HG03039 (cell line): Measurements from ENCODE around the gene ATP13A5.
A peak's percentile ranks its signal among the peaks of the same experiment; 100 is the strongest.

Experiments
- ATAC-seq: cut with Tn5 transposase; IDR thresholded peaks from one replicate; pipeline ENCODE4 v1.9.1; 2021; ENCODE audit warnings: mild to moderate bottlenecking, moderate library complexity; ENCODE audit not compliant: unreplicated experiment

Gene ATP13A5

GRCh38 chr3:193378706-193379105 is at the start of gene ATP13A5:
Gene ATP13A5 (minus strand): TSS chr3:193378753. CDS start chr3:193378725, 28 bp downstream.
- ATAC-seq, result no peak

DNA sequence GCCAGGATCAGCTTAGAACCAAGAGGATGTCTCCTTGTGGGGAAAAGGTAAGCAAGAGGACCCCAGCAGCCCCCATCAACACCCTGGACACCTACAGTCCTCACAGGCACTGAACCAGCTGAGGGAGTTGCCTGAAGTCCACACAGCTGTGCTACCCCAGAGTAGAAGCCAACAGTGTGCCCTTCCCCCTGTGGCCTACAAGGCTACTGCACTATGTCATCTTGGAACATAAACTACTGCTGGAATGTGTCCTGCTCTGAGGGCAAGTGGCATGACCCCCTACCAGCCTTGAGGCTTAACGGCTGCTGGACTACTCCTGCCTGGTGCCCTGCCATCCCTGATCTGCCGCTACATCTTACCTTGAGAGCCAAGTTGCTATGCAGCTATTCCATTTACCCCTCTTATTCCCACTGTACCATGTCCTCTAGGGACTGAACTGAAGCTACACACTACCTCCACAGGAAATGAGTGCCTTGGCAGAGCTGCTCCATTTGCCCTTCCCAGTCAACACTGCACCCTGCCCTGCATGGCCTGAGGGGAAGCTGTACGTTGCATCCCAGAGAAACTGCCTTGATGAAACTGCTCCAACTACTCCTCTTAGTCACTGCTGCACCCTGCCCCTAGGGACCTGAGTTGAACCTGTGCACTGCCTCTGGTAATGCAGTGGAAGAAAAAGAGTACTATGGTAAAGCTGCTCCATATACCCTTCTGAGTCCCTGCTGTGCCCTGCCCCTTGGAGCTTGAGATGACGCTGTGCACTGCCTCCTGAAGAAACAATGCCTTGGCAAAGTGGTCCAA is 40.2 kb upstream of the ATP13A5 start:
- ATAC-seq, result no peak

- no peak for ATAC-seq
Observed at GRCh38 chr3:193416629-193417028, 38.1 kb upstream of the ATP13A5 start.

DNA sequence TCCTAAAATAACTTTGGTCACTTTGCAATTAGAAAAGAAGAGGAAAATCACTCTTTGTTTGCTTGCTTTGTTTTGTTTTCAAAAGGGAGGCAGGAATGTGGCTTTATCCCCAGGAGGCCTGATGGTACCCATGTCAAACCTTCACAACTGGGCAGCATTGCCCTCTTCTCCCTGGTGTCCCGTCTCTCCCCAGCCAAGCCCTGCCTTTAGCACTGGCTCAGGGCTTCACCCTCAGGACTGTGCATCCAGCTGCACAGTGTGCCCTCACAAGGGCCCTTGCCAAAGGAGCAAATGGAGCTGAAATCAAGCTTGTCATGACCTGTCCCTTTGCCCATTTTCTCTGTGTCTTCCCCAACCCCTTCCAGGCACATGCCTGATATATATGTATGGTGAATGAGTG is 29.1 kb upstream of the ATP13A5 start:
- no peak for ATAC-seq

- no peak for ATAC-seq
Observed at GRCh38 chr3:193407112-193407511, 28.6 kb upstream of the ATP13A5 start.

- no peak for ATAC-seq
Observed at GRCh38 chr3:193403307-193403706, 24.8 kb upstream of the ATP13A5 start.

GRCh38 chr3:193400304-193400703 is 21.8 kb upstream of the ATP13A5 start:
- no peak for ATAC-seq

DNA sequence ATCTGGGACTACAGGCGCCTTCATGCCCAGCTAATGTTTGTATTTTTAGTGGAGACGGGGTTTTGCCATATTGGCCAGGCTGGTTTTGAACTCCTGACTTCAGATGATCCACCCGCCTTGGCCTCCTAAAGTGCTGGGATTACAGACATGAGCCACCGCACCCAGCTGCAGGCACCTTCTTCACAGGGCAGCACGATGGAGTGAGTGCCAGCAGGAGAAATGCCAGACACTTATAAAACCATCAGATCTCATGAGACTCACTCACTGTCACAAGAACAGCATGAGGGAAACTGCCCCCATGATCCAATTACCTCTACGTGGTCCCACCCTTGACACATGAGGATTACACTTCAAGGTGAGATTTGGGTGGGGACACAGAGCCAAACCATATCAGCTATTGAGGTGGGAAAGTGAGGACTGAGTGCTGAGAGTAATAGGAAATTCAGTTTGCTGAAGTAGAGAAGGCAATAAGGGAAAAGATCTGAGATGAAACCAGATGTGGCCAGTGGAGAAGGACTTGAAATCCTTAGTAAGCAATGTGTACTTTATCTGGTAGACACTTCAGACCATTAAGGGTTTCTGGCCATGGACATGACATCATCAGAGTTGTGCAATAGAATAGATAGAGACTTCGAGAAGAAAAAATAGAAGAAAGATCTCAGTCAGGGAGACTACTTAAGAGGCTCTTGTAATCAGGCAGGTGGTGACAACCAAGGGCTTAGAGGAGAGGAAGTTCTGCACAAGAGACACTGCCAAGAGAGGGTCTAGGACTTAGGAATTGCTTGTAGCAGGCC is 18.1 kb upstream of the ATP13A5 start:
- ATAC-seq, result no peak

GRCh38 chr3:193391902-193392301 is 13.3 kb upstream of the ATP13A5 start:
- no peak for ATAC-seq

- ATAC-seq, result no peak
Observed at GRCh38 chr3:193389335-193389734, 10.8 kb upstream of the ATP13A5 start.

- no peak for ATAC-seq
Observed at GRCh38 chr3:193388361-193388760, 9.8 kb upstream of the ATP13A5 start.

DNA sequence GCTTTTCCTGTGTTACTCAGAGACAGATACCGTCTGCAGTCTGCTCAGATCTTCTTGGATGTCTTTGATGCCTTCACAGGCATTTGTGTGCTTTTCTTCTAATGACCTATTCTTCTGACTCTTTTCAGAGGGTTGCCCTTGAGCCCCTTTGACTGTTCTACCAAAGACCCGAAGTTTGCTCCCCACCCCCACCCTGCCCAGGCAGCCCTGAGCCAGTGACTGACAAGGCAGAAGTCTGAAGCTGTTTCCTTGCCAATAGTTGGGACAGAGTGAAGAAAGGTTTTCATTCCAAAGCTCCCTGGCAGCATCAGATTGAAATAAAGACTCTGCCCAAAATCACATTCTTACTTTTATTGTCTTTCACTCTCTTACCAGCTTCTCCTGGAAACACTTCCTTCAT is 9.0 kb upstream of the ATP13A5 start:
- ATAC-seq, result no peak

DNA sequence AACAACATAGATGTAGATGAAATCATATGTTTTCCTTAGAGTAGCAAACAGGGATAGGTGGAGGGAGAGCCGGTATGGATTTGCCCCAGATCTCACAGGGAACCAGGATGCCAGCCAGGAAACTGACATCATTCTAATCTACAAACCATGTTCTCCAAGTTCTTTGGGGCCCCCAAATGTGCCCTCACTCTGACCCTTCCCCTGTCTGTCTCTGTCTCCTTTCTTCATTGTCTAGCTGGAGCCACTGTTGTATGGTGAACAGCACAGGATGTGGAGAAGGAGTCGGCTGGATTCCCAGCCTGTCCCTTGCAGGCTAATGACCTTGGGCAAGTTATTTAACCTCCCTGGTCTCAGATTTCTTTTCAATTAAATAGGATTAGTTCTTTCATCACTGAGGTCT is 962 bp downstream of the ATP13A5 start:
- no peak for ATAC-seq

DNA sequence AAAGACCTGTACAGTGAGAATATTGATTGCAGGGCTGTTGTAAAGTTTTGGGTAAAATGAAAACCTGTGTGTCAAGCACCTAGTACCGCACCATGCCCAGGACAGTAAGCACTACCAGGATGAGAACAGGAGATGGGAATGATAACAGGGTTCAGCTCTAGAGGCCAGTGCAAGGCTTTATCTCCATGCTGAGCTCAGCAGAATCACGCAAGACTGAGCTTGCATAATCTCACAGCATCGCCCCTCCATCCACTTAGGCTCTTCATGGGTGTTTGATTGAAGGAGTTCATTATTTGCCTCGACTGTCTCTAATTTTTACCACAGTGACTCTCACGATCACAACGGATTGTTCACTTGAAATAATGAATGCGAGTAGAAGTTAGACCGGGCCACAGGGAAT is 2.9 kb downstream of the ATP13A5 start:
- no peak for ATAC-seq

DNA sequence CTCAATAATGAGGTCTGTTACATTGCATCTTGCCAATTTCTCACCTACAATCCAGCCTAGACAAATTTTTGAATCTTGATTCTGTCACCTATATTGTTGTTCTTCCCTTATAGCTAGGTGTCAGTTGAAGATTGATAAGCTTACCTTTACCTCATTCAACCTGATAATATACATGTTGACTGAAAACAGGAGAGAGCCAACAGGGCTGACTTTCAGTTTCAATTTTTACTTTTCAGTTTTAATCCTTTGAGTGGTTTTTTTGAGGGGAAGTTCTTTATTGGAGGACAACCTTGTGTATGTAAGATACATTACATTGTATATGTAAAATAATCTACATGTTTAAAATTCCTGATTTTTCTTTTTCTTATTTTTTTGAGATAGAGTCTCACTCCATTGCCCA is 5.8 kb downstream of the ATP13A5 start:
- ATAC-seq, result no peak

GRCh38 chr3:193367868-193368267 is 10.7 kb downstream of the ATP13A5 start:
- no peak for ATAC-seq

DNA sequence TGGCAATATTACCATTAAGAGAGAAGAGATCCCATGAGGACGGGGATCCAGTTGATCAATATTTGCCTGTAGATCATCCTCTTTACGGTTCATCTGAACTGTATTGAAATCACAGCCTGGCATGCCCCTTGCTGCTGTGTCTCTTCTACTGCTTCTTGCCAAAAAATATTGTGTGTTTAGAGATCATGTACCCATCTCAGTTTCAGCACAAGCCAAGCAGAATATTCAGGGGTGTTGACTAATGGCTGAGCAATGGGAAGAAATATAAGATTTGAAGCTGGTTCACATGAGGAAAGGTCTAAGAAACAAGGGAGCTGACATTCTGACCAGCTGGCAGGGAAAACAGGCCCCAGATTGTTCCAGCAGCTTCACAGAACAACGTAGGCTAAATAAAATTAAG is 21.3 kb downstream of the ATP13A5 start:
- ATAC-seq, result no peak

GRCh38 chr3:193354423-193354822 is 24.1 kb downstream of the ATP13A5 start:
- ATAC-seq, result no peak

DNA sequence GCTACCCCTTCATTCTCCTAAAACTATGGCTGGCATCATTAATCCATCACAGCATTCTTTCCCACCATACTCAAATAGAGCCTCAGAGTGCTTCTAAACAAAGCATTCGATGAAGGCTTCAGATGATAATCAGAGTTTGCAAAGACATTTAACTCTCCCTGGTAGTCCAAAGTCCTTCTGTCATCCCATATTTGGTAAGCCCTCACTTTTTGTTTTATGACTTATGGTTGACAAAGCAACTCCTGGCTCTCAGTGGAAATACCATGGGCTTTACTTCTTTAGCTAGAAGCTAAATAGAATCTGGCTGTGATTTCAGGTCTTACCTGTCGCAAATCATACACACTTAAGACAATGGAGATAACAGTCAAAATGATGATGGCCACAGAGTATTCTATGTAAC is 27.8 kb downstream of the ATP13A5 start:
- ATAC-seq, result no peak

DNA sequence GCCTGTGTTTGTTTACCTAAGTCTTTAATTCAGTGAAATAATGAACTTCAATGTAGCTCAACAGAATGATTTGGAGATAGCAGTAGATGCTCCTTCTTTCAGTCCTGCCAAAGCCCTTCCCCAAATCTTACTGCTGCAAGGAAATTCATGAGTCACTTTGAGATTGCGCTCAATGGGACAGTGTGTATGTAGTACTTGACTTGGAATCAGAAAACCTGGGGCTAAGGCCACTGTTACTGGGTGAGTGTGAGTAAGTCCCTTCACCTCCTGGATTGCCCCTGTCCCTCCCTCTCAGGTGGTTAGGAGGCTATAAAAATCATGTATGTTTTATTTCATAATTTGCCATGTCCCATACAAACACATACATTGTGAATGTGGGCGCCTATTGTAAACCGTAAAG is 29.9 kb downstream of the ATP13A5 start:
- no peak for ATAC-seq

GRCh38 chr3:193347521-193348501 is 30.7 kb downstream of the ATP13A5 start:
- peak; percentile 80 for ATAC-seq
